ENCODE results near the gene ARHGAP15.

Gene ARHGAP15

GRCh38 chr2:143433840-143434239 is 304.6 kb downstream of the ARHGAP15 start:
- no peak for FAIRE-seq

GRCh38 chr2:143434445-143434844 is 305.2 kb downstream of the ARHGAP15 start:
- DNase-seq (ENCODE audit: insufficient read length, low spot score), result no peak
- no peak for FAIRE-seq
- TF ChIP-seq, protein P1, sequence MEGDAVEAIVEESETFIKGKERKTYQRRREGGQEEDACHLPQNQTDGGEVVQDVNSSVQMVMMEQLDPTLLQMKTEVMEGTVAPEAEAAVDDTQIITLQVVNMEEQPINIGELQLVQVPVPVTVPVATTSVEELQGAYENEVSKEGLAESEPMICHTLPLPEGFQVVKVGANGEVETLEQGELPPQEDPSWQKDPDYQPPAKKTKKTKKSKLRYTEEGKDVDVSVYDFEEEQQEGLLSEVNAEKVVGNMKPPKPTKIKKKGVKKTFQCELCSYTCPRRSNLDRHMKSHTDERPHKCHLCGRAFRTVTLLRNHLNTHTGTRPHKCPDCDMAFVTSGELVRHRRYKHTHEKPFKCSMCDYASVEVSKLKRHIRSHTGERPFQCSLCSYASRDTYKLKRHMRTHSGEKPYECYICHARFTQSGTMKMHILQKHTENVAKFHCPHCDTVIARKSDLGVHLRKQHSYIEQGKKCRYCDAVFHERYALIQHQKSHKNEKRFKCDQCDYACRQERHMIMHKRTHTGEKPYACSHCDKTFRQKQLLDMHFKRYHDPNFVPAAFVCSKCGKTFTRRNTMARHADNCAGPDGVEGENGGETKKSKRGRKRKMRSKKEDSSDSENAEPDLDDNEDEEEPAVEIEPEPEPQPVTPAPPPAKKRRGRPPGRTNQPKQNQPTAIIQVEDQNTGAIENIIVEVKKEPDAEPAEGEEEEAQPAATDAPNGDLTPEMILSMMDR (IDR thresholded peaks at IDR 0.05; ENCODE audit: insufficient read depth, missing control alignments), result no peak

More at GRCh38 chr2:143433840-143434239, 304.6 kb downstream of the ARHGAP15 start:
- TF ChIP-seq, protein P1 (IDR thresholded peaks at IDR 0.05; ENCODE audit: insufficient read depth, missing control alignments), result no peak
- DNase-seq (ENCODE audit: insufficient read length, low spot score), result no peak

- FAIRE-seq, result no peak
- TF ChIP-seq, protein P1 (IDR thresholded peaks at IDR 0.05; ENCODE audit: insufficient read depth, missing control alignments), result no peak
- DNase-seq (ENCODE audit: insufficient read length, low spot score), result no peak
Observed at GRCh38 chr2:143435131-143435530, 305.9 kb downstream of the ARHGAP15 start.

DNA sequence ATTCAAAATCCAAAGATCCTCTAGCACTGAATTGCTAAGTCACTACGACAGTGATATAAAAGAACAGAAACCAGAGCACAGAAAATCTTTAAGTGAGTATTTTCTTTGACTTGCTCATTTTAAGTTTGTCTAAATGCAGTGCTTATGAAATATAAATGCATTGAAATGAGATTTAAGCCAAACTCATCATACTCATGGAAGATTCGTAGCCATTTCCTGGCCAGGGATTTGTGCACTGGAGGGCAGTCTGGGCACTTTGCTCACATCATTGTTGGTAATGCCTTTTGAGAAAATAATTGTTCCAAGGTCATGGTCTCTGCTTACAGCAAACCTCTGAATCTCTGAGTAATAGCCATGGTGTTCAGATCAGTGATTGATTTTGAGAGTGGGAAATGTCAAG is 307.7 kb downstream of the ARHGAP15 start:
- DNase-seq (ENCODE audit: insufficient read length, low spot score) (no peak), FAIRE-seq (no peak)

GRCh38 chr2:143440411-143441012 is 311.3 kb downstream of the ARHGAP15 start:
- DNase-seq (ENCODE audit: insufficient read length, low spot score) (no peak), FAIRE-seq (no peak)
- TF ChIP-seq, protein P1 (IDR thresholded peaks at IDR 0.05; ENCODE audit: insufficient read depth, missing control alignments), result no peak

More for the DNA sequence above, 307.7 kb downstream of the ARHGAP15 start:
- TF ChIP-seq, protein P1 (IDR thresholded peaks at IDR 0.05; ENCODE audit: insufficient read depth, missing control alignments), result no peak

GRCh38 chr2:143442193-143442592 is 313.0 kb downstream of the ARHGAP15 start:
- TF ChIP-seq, protein P1 (IDR thresholded peaks at IDR 0.05; ENCODE audit: insufficient read depth, missing control alignments), result no peak
- FAIRE-seq, result no peak
- no peak for DNase-seq (ENCODE audit: insufficient read length, low spot score)

DNA sequence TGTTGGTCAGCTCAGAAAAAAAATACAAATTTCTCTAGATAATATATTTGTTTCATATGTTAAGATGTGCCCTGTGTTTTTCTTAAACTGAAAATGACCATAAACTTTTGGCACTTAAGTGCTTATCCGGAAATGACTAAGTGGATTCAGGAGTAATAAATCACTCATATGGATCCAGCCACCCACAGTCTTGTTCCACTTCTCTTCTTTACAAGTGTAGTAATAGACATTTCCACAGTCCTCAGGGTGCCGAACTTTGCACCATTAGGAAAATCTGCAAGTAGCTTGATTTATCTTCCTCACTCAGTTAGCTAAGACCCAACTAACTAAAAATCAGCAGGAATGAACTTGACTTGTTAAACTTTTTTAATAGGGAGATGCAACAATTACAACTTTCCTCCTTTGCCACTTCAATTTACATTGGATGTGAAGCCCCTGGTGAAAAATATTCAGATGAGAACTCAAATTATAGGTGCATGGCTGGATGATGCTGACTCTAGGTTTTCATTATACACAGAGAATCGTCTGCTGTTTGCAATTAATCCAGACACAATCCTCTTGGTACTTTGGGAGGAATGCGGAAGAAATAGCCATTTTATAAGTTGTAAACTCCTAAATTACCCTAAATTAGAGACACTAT is 322.5 kb downstream of the ARHGAP15 start:
- TF ChIP-seq, protein P1 (IDR thresholded peaks at IDR 0.05; ENCODE audit: insufficient read depth, missing control alignments), result no peak
- DNase-seq (ENCODE audit: insufficient read length, low spot score) (no peak), FAIRE-seq (no peak)
